DMS153 (cell line): ENCODE results near the gene EEF1A2.

ENCODE experiments used
- DNase-seq: peaks from one replicate; lab custom pipeline; 2025; lab: John Stamatoyannopoulos, UW

Gene EEF1A2

DNA sequence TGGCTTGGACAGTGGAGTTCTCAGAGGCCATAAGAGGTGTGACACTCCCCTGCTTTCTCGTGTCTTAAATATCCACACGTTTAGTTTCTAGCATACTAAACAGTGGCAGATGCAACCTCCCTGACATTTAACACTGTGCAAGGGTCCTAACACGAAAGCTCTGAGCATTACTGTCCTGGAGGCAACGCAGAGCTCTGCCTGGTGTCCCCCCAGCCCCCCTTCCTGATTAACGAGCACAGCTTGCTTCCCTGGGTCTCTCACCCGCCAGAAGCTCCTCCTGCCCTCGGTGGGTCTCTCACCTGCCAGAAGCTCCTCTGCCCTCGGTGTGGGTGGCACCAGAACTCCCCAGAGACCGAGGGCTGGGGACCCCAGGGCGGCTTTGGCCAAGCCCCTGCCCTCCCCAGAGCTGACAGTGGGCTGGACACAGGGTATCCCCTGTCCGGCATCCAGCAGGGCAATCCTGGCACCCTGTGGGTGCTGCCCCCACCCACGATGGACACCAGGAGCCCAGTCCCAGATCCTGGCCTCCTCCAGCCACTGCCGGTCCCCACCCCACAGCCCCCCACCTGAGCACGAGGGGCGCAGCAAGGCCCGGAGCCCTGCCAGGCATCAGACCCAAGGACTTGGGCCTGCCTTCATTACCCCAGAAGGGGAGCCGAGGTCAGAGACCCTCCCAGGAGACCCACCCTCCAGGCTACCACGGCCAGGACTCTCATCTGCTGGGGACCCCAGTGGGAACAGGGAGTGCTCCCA lies 14.1 kb downstream of the EEF1A2 start:
- no peak for DNase-seq

DNA sequence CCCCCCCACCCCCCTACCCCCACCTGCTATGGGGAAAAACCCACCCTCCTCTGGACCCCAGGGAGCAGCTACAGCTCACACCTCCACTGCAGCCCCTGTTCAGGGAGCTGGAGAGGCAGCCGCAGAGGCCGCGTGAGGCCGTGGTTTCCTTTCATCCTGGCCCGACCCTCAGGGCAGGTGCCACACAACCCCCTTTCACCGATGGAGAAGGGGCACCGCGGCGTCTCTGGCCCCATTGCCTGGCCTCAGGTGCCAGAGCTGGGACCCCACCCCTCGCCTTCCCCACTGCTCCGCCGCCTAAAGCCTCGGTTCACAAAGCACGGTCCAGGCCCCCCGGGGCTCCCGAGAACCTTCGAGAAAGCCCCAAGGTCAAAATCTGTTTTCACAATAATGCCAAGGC lies 14.6 kb downstream of the EEF1A2 start:
- DNase-seq = no peak

DNA sequence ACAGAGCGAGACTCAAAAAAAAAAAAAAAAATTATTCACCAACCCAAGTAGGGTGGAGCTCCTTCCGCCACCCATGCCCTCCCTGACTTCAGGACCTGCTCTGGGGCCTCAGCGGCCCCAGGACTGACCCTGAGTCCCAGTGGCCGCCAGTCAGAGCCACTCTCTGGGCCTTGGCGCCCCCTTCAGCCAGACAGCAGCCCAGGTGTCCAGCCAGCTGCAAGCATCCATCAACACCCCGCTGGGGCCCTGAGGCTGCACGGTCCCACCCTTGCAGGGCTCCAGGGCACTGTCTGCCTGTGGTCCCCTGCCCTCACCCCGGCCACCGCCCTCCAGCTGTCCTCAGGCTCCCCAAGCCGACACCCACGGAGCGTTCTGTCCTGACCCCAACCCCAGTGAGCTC lies 15.0 kb downstream of the EEF1A2 start:
- DNase-seq = no peak

DNA sequence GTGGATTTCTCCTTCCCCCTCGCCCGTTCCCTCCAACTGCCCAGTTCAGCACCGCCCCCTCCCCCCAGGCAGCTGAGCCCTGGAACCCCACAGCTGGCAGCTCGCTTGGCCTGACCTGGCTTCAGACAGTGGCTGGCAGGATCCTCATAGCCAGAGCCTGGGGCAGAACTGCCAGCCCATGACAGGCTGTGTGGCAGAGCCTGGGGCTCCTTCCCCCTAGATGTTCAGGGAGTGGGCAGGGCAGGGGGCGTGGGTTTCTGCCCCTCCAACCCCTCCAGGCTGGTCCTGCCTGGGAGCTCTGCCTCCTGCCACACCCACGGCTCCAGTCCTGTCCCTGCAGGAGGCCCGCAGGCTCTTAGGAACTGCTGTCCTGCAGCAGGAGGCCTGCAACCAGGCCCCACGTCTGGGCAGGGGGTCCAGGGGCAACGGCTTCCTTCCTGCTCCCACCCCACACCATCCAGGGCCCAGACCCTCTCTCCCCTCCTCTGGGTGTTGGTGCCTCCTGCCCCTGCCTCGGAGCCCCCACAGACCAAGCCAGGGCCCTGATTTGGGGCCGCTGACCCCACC lies 16.8 kb downstream of the EEF1A2 start:
- DNase-seq = no peak

- no peak for DNase-seq
Measured at GRCh38 chr20:63481503-63481902, 17.4 kb downstream of the EEF1A2 start.

GRCh38 chr20:63479695-63480419 lies 19.0 kb downstream of the EEF1A2 start:
- peak; percentile 17 for DNase-seq

- DNase-seq = no peak
Measured at GRCh38 chr20:63478346-63479302, 20.3 kb downstream of the EEF1A2 start.

DNA sequence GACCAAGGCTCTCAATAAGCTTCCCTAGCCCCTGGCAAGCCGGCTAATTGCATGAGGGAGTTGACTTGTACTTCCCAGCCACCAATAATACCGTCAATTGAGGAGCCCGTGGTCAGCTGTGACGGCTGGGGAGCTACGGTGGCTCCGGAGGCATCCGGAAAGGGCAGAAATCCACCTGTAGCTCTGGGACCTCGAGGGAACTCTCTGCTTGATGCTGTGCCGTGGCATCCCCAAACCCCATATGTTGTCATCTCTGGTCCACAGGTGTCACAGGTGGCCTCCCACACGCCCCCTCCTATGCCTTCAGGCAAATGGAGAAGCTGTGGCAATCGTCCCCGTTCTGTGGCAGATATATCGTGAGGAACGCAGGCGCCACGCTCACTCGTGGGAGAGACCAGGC lies 20.9 kb downstream of the EEF1A2 start:
- no peak for DNase-seq

DNA sequence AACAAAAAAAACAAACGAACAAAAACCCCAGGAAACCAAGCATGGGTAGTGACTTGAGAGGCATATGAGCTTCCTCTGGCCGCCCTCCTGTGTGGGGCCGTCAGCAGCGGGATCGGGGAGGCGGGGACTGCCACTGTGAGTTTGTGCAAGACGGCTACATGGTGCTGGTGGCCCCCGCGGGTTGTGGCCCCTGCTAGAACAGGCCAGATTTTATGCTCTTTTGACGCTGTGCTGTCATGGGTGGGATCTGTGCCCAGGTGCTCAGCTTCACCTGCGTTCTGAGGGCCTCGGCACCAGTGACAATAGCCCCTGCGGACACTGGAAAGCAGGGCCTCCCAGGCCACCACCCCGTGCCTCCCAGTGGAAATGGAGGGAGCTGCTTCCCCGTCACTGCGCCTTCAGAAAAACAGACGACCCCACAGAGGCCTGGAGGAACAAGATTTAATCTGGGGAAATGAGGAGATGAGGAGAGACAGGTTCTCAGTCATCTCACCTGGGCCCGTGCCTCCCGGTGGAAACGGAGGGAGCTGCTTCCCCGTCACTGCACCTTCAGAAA lies 21.7 kb downstream of the EEF1A2 start:
- DNase-seq = no peak

GRCh38 chr20:63475209-63475608 lies 23.7 kb downstream of the EEF1A2 start:
- no peak for DNase-seq

GRCh38 chr20:63473555-63474449 lies 25.1 kb downstream of the EEF1A2 start:
- no peak for DNase-seq

DNA sequence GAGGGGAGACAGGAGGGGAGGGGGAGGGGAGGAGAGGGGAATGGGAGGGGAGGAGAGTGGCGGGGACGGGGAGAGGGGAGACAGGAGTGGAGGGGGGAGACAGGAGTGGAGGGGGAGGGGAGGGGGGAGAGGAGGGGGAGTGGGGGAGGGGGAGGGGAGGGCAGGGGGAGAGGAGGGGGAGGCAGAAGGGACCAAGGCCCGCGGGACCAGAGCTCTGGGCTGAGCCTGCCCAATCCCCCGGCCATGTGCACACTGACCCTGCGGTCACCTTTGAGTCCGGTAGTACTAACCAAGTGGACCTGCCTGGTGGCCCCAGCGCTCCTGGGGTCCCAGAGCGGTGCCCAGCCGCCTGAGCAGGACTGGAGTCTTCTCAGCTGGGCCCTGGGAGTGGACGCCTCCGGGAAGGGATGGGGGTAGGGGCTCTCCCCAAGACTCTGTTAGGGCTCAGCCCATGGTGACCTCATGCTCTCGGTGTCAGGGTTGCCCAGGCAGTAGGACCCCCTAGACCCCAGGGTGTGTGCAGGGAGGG lies 26.0 kb downstream of the EEF1A2 start:
- DNase-seq = no peak

- DNase-seq = no peak
Measured at GRCh38 chr20:63471981-63472831, 26.7 kb downstream of the EEF1A2 start, which contains the start of gene KCNQ2. TSS of gene KCNQ2 (minus strand) at chr20:63472655. CDS start at chr20:63472463, 192 bp downstream.

- no peak for DNase-seq
Measured at GRCh38 chr20:63471717-63471980, 27.2 kb downstream of the EEF1A2 start.

- DNase-seq = no peak
Measured at GRCh38 chr20:63471002-63471716, 27.7 kb downstream of the EEF1A2 start.

- DNase-seq = no peak
Measured at GRCh38 chr20:63470410-63470809, 28.5 kb downstream of the EEF1A2 start.

- DNase-seq = no peak
Measured at GRCh38 chr20:63469713-63470101, 29.2 kb downstream of the EEF1A2 start.

- DNase-seq = no peak
Measured at GRCh38 chr20:63469019-63469712, 29.7 kb downstream of the EEF1A2 start.
